Measurements from ENCODE around the gene SERPING1. TPM values are rescaled to one million over a fixed set of nuclear protein-coding genes. Genes with fewer than 3 reads are reported as not detected.
A peak's percentile ranks its signal among the peaks of the same experiment; 100 is the strongest.

Gene SERPING1
- total RNA-seq, 3 donors from 2014 or later = 421 to 823 (median 479) TPM

DNA sequence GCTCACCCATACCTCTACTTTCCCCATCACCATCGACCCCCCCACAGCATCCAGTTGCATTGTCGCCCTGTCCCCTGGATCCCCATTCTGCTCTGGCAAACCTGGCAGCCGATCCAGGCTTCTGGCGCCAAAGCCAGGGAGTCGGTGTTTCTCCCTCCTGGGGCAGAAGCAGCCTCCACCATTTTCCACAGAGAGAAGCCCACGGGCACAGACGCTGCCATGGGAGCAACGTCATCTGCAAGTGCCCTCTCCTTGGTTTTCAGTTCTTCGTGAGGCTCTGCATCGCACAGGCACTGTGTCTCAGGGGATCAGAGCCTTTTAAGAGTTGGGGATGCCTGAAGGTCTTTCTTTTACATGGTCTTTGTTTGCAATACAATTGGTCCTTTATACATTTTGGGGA, 49.9 kb downstream of the SERPING1 start:
- peaks cover 14 to 15% of the 10 kb centered on the region in 2 donors for H3K4me1 ChIP-seq
- intact Hi-C loops (cut with DNase I; ENCODE audit: low total_unique reads) = no loop called here
- no peaks in the 10 kb centered on the region for H3K36me3 ChIP-seq
- H3K27me3 ChIP-seq = peaks cover 0 to 20% of the 10 kb centered on the region in 2 donors
- DNase-seq (ENCODE audit: low spot score in 2 of 2) = no peak
- peak overlapping the region; percentile 50 to 80 for H3K27ac ChIP-seq
- TF ChIP-seq, protein P1, sequence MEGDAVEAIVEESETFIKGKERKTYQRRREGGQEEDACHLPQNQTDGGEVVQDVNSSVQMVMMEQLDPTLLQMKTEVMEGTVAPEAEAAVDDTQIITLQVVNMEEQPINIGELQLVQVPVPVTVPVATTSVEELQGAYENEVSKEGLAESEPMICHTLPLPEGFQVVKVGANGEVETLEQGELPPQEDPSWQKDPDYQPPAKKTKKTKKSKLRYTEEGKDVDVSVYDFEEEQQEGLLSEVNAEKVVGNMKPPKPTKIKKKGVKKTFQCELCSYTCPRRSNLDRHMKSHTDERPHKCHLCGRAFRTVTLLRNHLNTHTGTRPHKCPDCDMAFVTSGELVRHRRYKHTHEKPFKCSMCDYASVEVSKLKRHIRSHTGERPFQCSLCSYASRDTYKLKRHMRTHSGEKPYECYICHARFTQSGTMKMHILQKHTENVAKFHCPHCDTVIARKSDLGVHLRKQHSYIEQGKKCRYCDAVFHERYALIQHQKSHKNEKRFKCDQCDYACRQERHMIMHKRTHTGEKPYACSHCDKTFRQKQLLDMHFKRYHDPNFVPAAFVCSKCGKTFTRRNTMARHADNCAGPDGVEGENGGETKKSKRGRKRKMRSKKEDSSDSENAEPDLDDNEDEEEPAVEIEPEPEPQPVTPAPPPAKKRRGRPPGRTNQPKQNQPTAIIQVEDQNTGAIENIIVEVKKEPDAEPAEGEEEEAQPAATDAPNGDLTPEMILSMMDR (IDR thresholded peaks at IDR 0.05) = no peak
- no peak for TF ChIP-seq POLR2A (IDR thresholded peaks at IDR 0.05)
- no peak for TF ChIP-seq POLR2AphosphoS5 (IDR thresholded peaks at IDR 0.05)
- peak overlapping the region in 2 of 3 donors; percentile 45 to 55 for H3K4me3 ChIP-seq
- H3K9me3 ChIP-seq = no peaks in the 10 kb centered on the region

DNA sequence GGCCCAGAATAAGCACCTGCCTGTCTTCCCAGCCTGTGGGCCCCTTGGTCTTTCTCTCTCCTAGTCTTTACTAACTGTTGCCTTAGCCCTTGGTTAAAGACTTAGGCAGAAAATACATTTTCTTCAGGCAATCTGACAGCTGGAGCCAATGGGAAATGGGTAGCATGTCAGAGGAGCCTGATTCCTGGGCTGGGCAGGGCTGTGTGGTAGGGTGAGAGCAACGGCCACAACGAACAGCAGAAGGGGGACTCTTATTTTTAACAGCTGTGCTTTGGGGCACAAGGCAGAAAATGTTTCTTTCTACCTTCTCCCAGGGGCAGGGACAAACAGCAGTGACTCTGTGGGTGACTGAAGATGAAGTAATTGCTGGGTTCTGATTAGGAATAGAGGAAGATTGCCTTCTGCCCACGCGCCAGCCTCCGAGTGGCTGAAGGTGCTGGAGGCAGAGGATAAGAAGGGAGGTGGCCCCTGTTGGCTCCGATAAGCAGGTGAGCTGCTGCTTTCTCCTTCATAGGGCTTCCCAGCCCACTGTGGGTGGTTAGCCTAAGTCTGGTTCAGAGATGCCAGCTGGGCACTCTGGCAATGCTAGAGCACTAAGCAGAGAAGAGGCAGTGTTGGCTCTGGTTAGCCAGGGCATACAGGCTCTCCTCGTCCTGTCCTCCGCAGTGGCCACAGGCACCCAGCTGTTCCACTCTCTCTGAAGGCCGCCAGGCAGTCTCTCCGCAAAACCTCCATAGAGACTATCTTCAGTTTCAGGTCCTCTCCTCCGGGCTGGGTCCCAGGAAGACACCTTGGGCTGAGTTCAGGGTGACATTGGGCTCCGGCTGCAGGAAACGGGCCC, 50.7 kb downstream of the SERPING1 start:
- no peak for TF ChIP-seq POLR2AphosphoS5 (IDR thresholded peaks at IDR 0.05)
- TF ChIP-seq, protein P1 (IDR thresholded peaks at IDR 0.05) = no peak
- no peak for TF ChIP-seq POLR2A (IDR thresholded peaks at IDR 0.05)
- intact Hi-C loops (cut with DNase I; ENCODE audit: low total_unique reads) = no loop called here
- Histone ChIP-seq H3K36me3 (no peaks in the 10 kb centered on the region), H3K27ac (peak overlapping the region in 1 of 2 donors; percentile 82), H3K9me3 (no peaks in the 10 kb centered on the region), H3K27me3 (peaks cover 0 to 20% of the 10 kb centered on the region in 2 donors), H3K4me1 (peaks cover 14 to 15% of the 10 kb centered on the region in 2 donors), H3K4me3 (peak overlapping the region; percentile 46 to 66 (median 55))
- DNase-seq (ENCODE audit: low spot score in 2 of 2) = no peak

DNA sequence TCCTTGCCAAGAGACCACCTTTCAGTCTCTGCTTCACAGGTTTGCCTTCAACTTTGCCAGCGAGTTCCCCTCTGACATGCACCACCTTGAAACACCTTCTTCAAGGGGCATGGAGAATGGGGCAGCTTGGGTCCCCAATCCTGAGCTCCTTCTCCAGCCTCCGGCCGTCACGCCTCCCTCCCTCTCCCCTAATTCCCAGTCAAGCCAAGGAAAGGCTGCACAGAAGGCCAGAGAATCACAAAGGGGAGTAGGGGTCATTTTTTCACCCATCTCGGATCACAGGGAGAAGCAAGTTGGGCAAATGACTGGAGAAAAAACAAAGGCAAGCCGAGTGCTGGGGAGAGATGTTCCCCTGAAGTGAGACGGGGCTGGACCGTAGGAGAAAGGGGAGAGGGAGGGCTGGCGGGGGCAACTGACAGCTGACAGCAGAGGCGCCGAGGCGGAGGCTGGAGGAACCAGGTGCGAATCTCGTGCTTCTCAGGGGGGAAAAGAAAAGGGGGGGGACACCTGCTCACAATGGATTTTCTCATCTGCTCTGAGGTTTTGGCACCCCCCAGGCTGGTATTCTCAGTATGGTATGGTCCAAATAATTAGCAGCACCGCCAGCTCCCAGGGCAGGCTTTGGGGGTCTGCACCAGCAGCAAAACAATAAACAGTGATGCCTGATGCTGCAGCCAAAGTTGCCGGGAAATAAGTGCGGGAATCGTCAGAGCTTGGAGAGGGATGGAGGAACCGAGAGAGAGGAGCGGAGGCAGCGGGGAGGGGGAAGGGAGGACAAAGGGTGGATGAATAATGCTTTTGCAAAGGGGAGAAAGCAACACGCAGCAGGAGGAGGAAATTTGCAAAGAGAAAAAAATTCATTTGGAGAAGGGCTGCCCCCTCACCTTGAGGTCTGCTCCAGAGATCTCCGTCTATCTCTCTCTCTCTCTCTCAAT, 51.6 kb downstream of the SERPING1 start:
- peaks cover 0 to 20% of the 10 kb centered on the region in 2 donors for H3K27me3 ChIP-seq
- H3K27ac ChIP-seq = peak overlapping the region; percentile 65 to 82
- peak overlapping the region; percentile 46 to 66 (median 55) for H3K4me3 ChIP-seq
- no peaks in the 10 kb centered on the region for H3K36me3 ChIP-seq
- no peak for DNase-seq (ENCODE audit: low spot score in 2 of 2)
- intact Hi-C loops (cut with DNase I; ENCODE audit: low total_unique reads) = no loop called here
- H3K4me1 ChIP-seq = peaks cover 14 to 15% of the 10 kb centered on the region in 2 donors
- TF ChIP-seq POLR2AphosphoS5 (IDR thresholded peaks at IDR 0.05) = no peak
- TF ChIP-seq POLR2A (IDR thresholded peaks at IDR 0.05) = no peak
- no peaks in the 10 kb centered on the region for H3K9me3 ChIP-seq

DNA sequence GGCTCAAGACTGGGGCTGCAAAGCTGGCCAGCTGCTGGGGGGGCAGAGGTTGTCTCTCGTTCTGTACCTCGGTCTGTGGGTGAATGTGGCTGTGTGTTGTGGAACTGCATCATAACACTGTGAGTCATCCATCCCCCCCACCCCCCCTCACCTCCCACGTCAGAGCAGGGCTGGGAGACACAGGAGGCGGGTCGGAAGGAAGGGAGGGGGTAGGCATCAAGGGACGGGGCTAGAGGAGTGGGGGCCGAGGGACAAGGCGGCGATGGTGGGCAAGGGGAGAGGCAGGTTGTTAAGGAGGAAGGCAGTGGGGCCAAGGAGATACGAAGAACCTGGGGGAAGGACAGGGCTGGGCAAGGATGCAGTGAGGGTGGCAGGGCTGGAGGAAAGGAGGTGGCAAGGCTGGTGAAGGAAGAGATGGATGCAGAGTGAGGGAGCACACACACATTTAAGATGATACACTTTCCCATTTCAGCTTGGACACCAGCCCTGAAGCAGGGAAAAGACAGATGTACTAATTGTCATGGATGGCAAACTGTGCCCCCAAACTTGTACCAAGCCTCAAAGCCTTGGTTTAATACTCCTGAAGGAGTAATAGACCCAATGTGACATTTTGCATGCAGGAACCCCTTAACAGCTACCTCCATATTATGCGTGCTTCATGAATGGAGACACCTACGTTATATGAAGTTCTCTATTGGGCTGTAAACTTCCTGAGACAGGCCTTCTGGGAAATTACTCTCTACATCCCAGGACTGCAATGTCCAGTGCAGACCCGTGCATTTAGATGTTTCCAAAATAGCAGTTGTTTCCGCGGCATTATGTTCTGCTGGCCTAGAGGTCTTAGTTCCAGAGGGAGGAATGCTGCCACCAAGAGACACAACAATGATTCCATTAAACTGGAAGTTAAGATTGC, 52.6 kb downstream of the SERPING1 start, which contains the start of gene YPEL4:
Gene YPEL4 (minus strand): TSS at position 87 of the 913 bp plus-strand sequence. CDS start 2,805 bp downstream, outside the sequence.
- intact Hi-C loops (cut with DNase I; ENCODE audit: low total_unique reads) = no loop called here
- H3K4me3 ChIP-seq = peak within 1 kb of the TSS; percentile 46 to 66 (median 55)
- H3K9me3 ChIP-seq = no peaks in the 10 kb centered on the region
- TF ChIP-seq, protein P1 (IDR thresholded peaks at IDR 0.05) = no peak
- peaks cover 0 to 20% of the 10 kb centered on the region in 2 donors for H3K27me3 ChIP-seq
- H3K36me3 ChIP-seq = no peaks in the 10 kb centered on the region
- H3K27ac ChIP-seq = peak within 1 kb of the TSS; percentile 65 to 82
- peaks cover 12 to 14% of the 10 kb centered on the region in 2 donors for H3K4me1 ChIP-seq
- peak in 1 of 2 donors; percentile 60 for DNase-seq (ENCODE audit: low spot score in 2 of 2)

DNA sequence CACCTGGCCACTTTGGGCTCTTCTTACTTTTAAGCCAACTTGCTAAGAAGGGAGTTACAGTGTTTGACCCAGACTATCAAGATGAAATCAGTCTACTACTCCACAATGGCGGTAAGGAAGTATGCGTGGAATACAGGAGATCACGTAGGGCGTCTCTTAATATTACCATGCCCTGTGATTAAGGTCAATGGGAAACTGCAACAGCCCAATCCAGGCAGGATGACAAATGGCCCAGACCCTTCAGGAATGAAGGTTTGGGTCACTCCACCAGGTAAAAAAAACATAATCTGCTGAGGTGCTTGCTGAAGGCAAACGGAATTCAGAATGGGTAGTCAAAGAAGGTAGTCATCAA, 53.2 kb downstream of the SERPING1 start:
- H3K36me3 ChIP-seq = no peaks in the 10 kb centered on the region
- no peak for DNase-seq (ENCODE audit: low spot score in 2 of 2)
- TF ChIP-seq, protein P1 (IDR thresholded peaks at IDR 0.05) = no peak
- no peak for TF ChIP-seq POLR2A (IDR thresholded peaks at IDR 0.05)
- TF ChIP-seq POLR2AphosphoS5 (IDR thresholded peaks at IDR 0.05) = no peak
- peaks cover 0 to 20% of the 10 kb centered on the region in 2 donors for H3K27me3 ChIP-seq
- H3K4me3 ChIP-seq = no peak overlapping the region
- peak overlapping the region in 1 of 2 donors; percentile 82 for H3K27ac ChIP-seq
- intact Hi-C loops (cut with DNase I; ENCODE audit: low total_unique reads) = no loop called here
- peaks cover 12 to 14% of the 10 kb centered on the region in 2 donors for H3K4me1 ChIP-seq
- no peaks in the 10 kb centered on the region for H3K9me3 ChIP-seq

Measured in breast epithelium (tissue), 4 donors.